Nephron (organoid): ENCODE measurements around the gene THAP4.

Experiments used
- H3K27ac Mint-ChIP-seq, 3 experiments: 2 replicates each; pipeline ENCODE4 v1.8.0; 2020; ENCODE audit warnings: mixed read lengths in 3 of 3, mild to moderate bottlenecking in 2 of 3, moderate library complexity in 1 of 3
- H3K27me3 Mint-ChIP-seq: 2 replicates; pipeline ENCODE4 v1.8.0; 2021; ENCODE audit warnings: low read depth, mild to moderate bottlenecking, moderate library complexity, mixed read lengths
- H3K36me3 Mint-ChIP-seq: 2 replicates; pipeline ENCODE4 v1.8.0; 2020; ENCODE audit warnings: low read depth, mixed read lengths
- H3K4me1 Mint-ChIP-seq: 2 replicates; pipeline ENCODE4 v1.8.0; 2020; ENCODE audit warnings: mixed read lengths
- H3K4me3 Mint-ChIP-seq, 3 experiments: 2 replicates each; pipeline ENCODE4 v1.8.0; 2020; ENCODE audit warnings: mild to moderate bottlenecking in 3 of 3, mixed read lengths in 3 of 3, moderate library complexity in 2 of 3
- H3K9me3 Mint-ChIP-seq: 2 replicates; pipeline ENCODE4 v1.8.0; 2020; ENCODE audit warnings: mixed read lengths
- TF ChIP-seq, protein P1 (sequence below), 3 experiments: fragments of 200-600 bp; sonication (generic); IDR thresholded peaks; one replicate each; pipeline ENCODE4 v1.5.0; 2021; ENCODE audit warnings: antibody characterized with exemption in 3 of 3; ENCODE audit not compliant: unreplicated experiment in 3 of 3

THAP4 gene

DNA sequence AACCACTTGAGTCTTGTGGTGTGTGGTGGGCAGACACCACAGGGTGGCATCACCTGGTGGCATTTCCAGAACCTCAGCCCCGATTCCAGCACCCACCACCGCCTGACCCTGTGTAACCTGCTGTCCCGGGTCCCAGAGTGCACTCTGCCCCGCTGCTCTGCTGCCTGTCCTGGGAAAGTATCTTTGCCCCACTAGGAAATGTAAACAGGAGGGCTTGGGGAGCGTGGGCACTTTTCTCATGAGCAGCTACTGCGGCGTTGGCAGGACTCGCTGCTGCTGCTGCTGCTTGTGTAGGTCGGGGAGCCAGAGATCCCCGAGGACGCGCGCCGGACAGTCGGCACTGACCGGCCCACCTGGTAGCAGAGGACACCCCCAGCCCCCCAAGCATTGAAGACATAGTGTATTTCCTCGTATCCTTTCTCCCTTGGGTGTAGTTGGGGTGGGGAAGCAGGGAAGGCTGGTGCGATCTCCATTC, 36.3 kb upstream of the THAP4 start:
- TF ChIP-seq, protein P1, sequence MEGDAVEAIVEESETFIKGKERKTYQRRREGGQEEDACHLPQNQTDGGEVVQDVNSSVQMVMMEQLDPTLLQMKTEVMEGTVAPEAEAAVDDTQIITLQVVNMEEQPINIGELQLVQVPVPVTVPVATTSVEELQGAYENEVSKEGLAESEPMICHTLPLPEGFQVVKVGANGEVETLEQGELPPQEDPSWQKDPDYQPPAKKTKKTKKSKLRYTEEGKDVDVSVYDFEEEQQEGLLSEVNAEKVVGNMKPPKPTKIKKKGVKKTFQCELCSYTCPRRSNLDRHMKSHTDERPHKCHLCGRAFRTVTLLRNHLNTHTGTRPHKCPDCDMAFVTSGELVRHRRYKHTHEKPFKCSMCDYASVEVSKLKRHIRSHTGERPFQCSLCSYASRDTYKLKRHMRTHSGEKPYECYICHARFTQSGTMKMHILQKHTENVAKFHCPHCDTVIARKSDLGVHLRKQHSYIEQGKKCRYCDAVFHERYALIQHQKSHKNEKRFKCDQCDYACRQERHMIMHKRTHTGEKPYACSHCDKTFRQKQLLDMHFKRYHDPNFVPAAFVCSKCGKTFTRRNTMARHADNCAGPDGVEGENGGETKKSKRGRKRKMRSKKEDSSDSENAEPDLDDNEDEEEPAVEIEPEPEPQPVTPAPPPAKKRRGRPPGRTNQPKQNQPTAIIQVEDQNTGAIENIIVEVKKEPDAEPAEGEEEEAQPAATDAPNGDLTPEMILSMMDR (IDR thresholded peaks at IDR 0.05; ENCODE audit: unreplicated experiment in 3 of 3), result no peak
- H3K4me1 Mint-ChIP-seq, result no peaks in the 10 kb centered on the region
- no peak overlapping the region for H3K4me3 Mint-ChIP-seq
- no peaks in the 10 kb centered on the region for H3K27me3 Mint-ChIP-seq
- peaks cover 36% of the 10 kb centered on the region for H3K36me3 Mint-ChIP-seq
- no peaks in the 10 kb centered on the region for H3K9me3 Mint-ChIP-seq
- H3K27ac Mint-ChIP-seq, result no peak overlapping the region

- Mint-ChIP-seq H3K9me3 (no peaks in the 10 kb centered on the region), H3K4me3 (no peak overlapping the region), H3K4me1 (no peaks in the 10 kb centered on the region), H3K27me3 (no peaks in the 10 kb centered on the region), H3K36me3 (peaks cover 36% of the 10 kb centered on the region), H3K27ac (no peak overlapping the region)
- TF ChIP-seq, protein P1 (IDR thresholded peaks at IDR 0.05; ENCODE audit: unreplicated experiment in 3 of 3), result no peak
Observed at GRCh38 chr2:241672243-241673188, 35.6 kb upstream of the THAP4 start.

- Mint-ChIP-seq H3K4me1 (peaks cover 2% of the 10 kb centered on the region), H3K27me3 (no peaks in the 10 kb centered on the region), H3K27ac (no peak overlapping the region)
Observed at GRCh38 chr2:241671457-241672240, 34.7 kb upstream of the THAP4 start.

DNA sequence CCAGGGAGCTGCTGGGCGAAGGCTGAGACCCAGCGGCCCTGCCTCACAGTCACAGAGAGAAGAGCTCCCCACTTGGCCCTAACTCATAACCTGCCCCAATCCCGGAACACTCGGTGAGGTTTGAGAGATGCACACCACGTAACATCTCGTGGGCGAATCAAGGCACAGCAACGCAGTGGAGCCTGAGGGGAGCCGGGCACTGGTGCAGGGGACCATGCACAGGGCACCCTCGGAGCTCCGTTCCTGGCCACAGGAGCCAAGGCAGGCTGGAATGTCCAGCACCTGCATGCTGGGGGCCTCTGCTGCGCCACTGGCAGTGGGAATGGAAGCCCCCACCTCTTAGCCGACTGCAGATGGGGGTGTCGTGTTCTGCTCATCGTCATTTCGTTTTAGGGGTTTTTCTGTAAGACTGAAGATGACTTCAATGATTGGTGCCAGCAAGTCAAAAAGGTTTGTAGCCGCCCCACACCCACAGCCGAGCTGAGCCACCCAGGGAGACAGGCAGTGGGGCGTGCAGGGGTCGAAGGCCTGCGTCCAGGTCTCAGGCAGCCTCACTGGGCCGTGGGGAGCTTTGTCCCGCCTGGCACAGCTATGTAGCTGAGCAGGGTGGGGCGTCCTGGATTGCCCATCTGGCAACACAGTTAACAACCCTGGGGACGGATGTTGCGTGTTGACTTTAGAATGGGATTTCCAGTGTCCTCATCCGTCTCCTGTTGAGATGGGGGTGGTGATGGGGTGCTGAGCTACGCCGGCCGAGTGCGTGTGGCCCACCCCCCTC, 33.6 kb upstream of the THAP4 start:
- Mint-ChIP-seq H3K4me1 (peaks cover 12% of the 10 kb centered on the region), H3K27ac (no peak overlapping the region), H3K9me3 (no peaks in the 10 kb centered on the region), H3K36me3 (peaks cover 35% of the 10 kb centered on the region), H3K4me3 (no peak overlapping the region), H3K27me3 (no peaks in the 10 kb centered on the region)
- TF ChIP-seq, protein P1 (IDR thresholded peaks at IDR 0.05; ENCODE audit: unreplicated experiment in 3 of 3), result no peak

More at GRCh38 chr2:241671457-241672240, 34.7 kb upstream of the THAP4 start:
- H3K4me3 Mint-ChIP-seq, result no peak overlapping the region
- H3K36me3 Mint-ChIP-seq, result peaks cover 34% of the 10 kb centered on the region
- no peaks in the 10 kb centered on the region for H3K9me3 Mint-ChIP-seq
- TF ChIP-seq, protein P1 (IDR thresholded peaks at IDR 0.05; ENCODE audit: unreplicated experiment in 3 of 3), result no peak

DNA sequence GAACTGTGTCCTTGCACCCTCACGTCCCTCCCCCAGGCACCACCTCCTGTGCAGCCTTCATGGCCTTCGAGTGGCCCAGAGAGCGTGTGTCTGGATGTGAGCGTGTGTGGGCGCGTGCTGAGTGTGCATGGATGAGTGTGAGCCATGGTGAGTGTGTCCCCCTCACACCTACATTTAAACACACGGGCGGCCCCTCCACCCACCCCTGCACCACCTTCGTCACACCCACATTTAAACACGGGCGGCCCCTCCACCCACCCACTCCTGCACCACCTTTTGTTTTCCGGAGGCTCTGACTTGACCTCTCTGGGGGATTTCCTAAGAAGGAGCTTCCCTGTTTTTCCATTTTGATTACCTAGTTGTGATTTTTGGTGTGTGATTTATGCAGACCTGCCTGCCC, 31.9 kb upstream of the THAP4 start:
- H3K4me1 Mint-ChIP-seq, result peaks cover 18% of the 10 kb centered on the region
- TF ChIP-seq, protein P1 (IDR thresholded peaks at IDR 0.05; ENCODE audit: unreplicated experiment in 3 of 3), result no peak
- H3K9me3 Mint-ChIP-seq, result no peaks in the 10 kb centered on the region
- H3K27ac Mint-ChIP-seq, result no peak overlapping the region
- no peak overlapping the region for H3K4me3 Mint-ChIP-seq
- H3K36me3 Mint-ChIP-seq, result peaks cover 39% of the 10 kb centered on the region
- no peaks in the 10 kb centered on the region for H3K27me3 Mint-ChIP-seq
